HEK293 (cell line): ENCODE measurements around the gene LAMTOR2.
A peak's percentile ranks its signal among the peaks of the same experiment; 100 is the strongest.

ENCODE experiments used
- CTCF ChIA-PET: fragments of 350-600 bp; formaldehyde crosslinking; extraction: SDS; loops from one replicate; lab custom pipeline; 2021; ENCODE audit warnings: antibody characterized with exemption; lab: Yijun Ruan, JAX
- POLR2A ChIA-PET: fragments of 300-600 bp; formaldehyde crosslinking; extraction: SDS; loops from one replicate; lab custom pipeline; 2020; ENCODE audit warnings: antibody characterized with exemption, inconsistent platforms; lab: Yijun Ruan, JAX
- H3K27ac ChIP-seq: fragments of 200-500 bp; sonication (Bioruptor generic); 2 replicates; pipeline ENCODE4 v1.5.1; 2014; ENCODE audit warnings: low read depth, low read length, control low read depth, inconsistent platforms; ENCODE audit errors: extremely low read depth
- H3K36me3 ChIP-seq, 2 experiments: fragments of 200-500 bp in 1 of 2; sonication (Bioruptor generic) in 1 of 2; 1 replicate in 1 of 2; 2 replicates in 1 of 2; pipeline ENCODE4 v1.5.1; 2014 to 2017; ENCODE audit warnings: inconsistent platforms in 2 of 2, low read length in 2 of 2; ENCODE audit not compliant: control insufficient read depth in 2 of 2, insufficient read depth in 1 of 2
- H3K4me1 ChIP-seq: fragments of 200-500 bp; sonication (Bioruptor generic); 2 replicates; pipeline ENCODE4 v1.5.1; 2014; ENCODE audit warnings: mild to moderate bottlenecking, low read length, inconsistent platforms; ENCODE audit not compliant: control insufficient read depth, insufficient read depth
- H3K4me3 ChIP-seq: 2 replicates; pipeline ENCODE4 v1.5.1; 2011; ENCODE audit warnings: low read depth, mild to moderate bottlenecking, control low read depth, low read length, moderate library complexity
- H3K9me3 ChIP-seq: fragments of 200-500 bp; sonication (Bioruptor generic); 2 replicates; pipeline ENCODE4 v1.5.1; 2014; ENCODE audit warnings: low read depth, low read length, inconsistent platforms; ENCODE audit not compliant: control insufficient read depth, insufficient read depth
- BCL11A ChIP-seq: fragments of 450-650 bp; formaldehyde crosslinking; IDR thresholded peaks from 2 replicates; pipeline ENCODE4 v1.5.1; 2016; ENCODE audit warnings: low read depth, missing biosample characterization, missing genetic modification characterization
- BCL11B ChIP-seq: fragments of 450-650 bp; formaldehyde crosslinking; IDR thresholded peaks from 2 replicates; pipeline ENCODE4 v1.5.1; 2016; ENCODE audit warnings: low read depth, missing biosample characterization, missing genetic modification characterization
- FEZF1 ChIP-seq: fragments of 450-650 bp; formaldehyde crosslinking; IDR thresholded peaks from 2 replicates; pipeline ENCODE4 v1.5.1; 2016; ENCODE audit warnings: missing biosample characterization, missing genetic modification characterization
- GLI4 ChIP-seq: fragments of 450-650 bp; formaldehyde crosslinking; IDR thresholded peaks from 2 replicates; pipeline ENCODE4 v1.5.1; 2016; ENCODE audit warnings: missing biosample characterization, missing genetic modification characterization
- HOXA7 ChIP-seq: sonication (generic); formaldehyde crosslinking; IDR thresholded peaks from 2 replicates; pipeline ENCODE4 v1.8.1; 2022; ENCODE audit warnings: missing genetic modification reagents, borderline replicate concordance
- INSM2 ChIP-seq: fragments of 450-650 bp; formaldehyde crosslinking; IDR thresholded peaks from 2 replicates; pipeline ENCODE4 v1.5.1; 2016; ENCODE audit warnings: missing biosample characterization, missing genetic modification characterization
- PRDM1 ChIP-seq: fragments of 450-650 bp; formaldehyde crosslinking; IDR thresholded peaks from 2 replicates; pipeline ENCODE4; 2016; ENCODE audit warnings: missing biosample characterization, missing genetic modification characterization
- PRDM10 ChIP-seq: fragments of 450-650 bp; formaldehyde crosslinking; IDR thresholded peaks from 2 replicates; pipeline ENCODE4 v1.5.1; 2016; ENCODE audit warnings: missing biosample characterization, missing genetic modification characterization
- TSHZ1 ChIP-seq: fragments of 450-650 bp; formaldehyde crosslinking; IDR thresholded peaks from 2 replicates; pipeline ENCODE4 v1.5.1; 2016; ENCODE audit warnings: missing biosample characterization, missing genetic modification characterization, borderline replicate concordance
- ZBTB44 ChIP-seq: fragments of 450-650 bp; IDR thresholded peaks from 2 replicates; pipeline ENCODE4 v1.5.1; 2018; ENCODE audit warnings: missing biosample characterization, mild to moderate bottlenecking, missing genetic modification characterization
- ZNF114 ChIP-seq: fragments of 450-650 bp; formaldehyde crosslinking; IDR thresholded peaks from 2 replicates; pipeline ENCODE4 v1.5.0; 2017; ENCODE audit warnings: missing biosample characterization, missing genetic modification characterization
- ZNF24 ChIP-seq: fragments of 450-650 bp; formaldehyde crosslinking; IDR thresholded peaks from 2 replicates; pipeline ENCODE4 v1.5.1; 2016; ENCODE audit warnings: missing biosample characterization, missing genetic modification characterization
- ZNF274 ChIP-seq, 2 experiments: fragments of 200-500 bp in 1 of 2; fragments of 450-650 bp in 1 of 2; sonication (Bioruptor generic) in 1 of 2; formaldehyde crosslinking in 1 of 2; IDR thresholded peaks; 2 replicates each; pipeline versions ENCODE4 v1.5.1 to v1.6.1; 2014 to 2016; ENCODE audit warnings: borderline replicate concordance in 1 of 2, inconsistent platforms in 1 of 2, low read length in 1 of 2, missing biosample characterization in 1 of 2, missing genetic modification characterization in 1 of 2
- ZNF335 ChIP-seq: fragments of 450-650 bp; formaldehyde crosslinking; conservative IDR thresholded peaks from 2 replicates; pipeline ENCODE4 v1.5.1; 2016; ENCODE audit warnings: missing biosample characterization, missing genetic modification characterization
- ZNF423 ChIP-seq: fragments of 450-650 bp; formaldehyde crosslinking; IDR thresholded peaks from 2 replicates; pipeline ENCODE4 v1.5.1; 2016; ENCODE audit warnings: missing biosample characterization, missing genetic modification characterization
- ZNF560 ChIP-seq: fragments of 450-650 bp; formaldehyde crosslinking; IDR thresholded peaks from 2 replicates; pipeline ENCODE4 v1.5.1; 2017; ENCODE audit warnings: missing biosample characterization, missing genetic modification characterization, borderline replicate concordance
- ZNF600 ChIP-seq: fragments of 450-650 bp; formaldehyde crosslinking; IDR thresholded peaks from 2 replicates; pipeline ENCODE4 v1.5.1; 2016; ENCODE audit warnings: missing biosample characterization, missing genetic modification characterization
- ZNF670 ChIP-seq: fragments of 450-650 bp; formaldehyde crosslinking; IDR thresholded peaks from 2 replicates; pipeline ENCODE4 v1.5.1; 2016; ENCODE audit warnings: missing biosample characterization, missing genetic modification characterization, low read depth

LAMTOR2 gene

GRCh38 chr1:156077430-156077760 is 22.8 kb downstream of the LAMTOR2 start:
- ChIA-PET CTCF (interaction anchor here (2.8 kb wide), 1 partner anchor 10 kb away, joined by 13 read pairs; no protein-coding TSS in a partner anchor), POLR2A (no interaction called here)
- H3K9me3 ChIP-seq = no peaks in the 10 kb centered on the region
- TF ChIP-seq ZNF24 (tag by site-specific recombination) (no peak), ZNF670 (tag by site-specific recombination) (no peak), BCL11A (no peak), ZNF274 (IDR thresholded peaks at IDR 0.05; ENCODE audit: low read length) (no peak), ZNF274 (tag by site-specific recombination; IDR thresholded peaks at IDR 0.05; ENCODE audit: borderline replicate concordance) (no peak), TSHZ1 (tag by site-specific recombination) (no peak), HOXA7 (CRISPR knock-in tag) (no peak), ZNF114 (no peak), ZNF560 (no peak), ZNF335 (no peak), GLI4 (no peak), ZBTB44 (tag by site-specific recombination) (no peak)
- H3K27ac ChIP-seq = no peak overlapping the region
- H3K4me1 ChIP-seq = peaks cover 10% of the 10 kb centered on the region
- peaks cover 0 to 26% of the 10 kb centered on the region in 2 experiments; a peak in 1 of 3 replicates for H3K36me3 ChIP-seq
- no peak overlapping the region for H3K4me3 ChIP-seq

- CTCF ChIA-PET = interaction anchor here (0.7 to 2.8 kb wide), 5 partner anchors 11 to 136 kb away, joined by 3 to 13 read pairs (median 3); no protein-coding TSS in a partner anchor
Observed at GRCh38 chr1:156078728-156079127, 24.1 kb downstream of the LAMTOR2 start.

More at GRCh38 chr1:156078728-156079127, 24.1 kb downstream of the LAMTOR2 start:
- no peak overlapping the region for H3K4me3 ChIP-seq
- no peak overlapping the region for H3K27ac ChIP-seq
- TF ChIP-seq PRDM10 (tag by site-specific recombination) = 0 out of 2 replicates have a peak, but pooled peaks have one; percentile 9
- peak; percentile 35; the same call in 1 of the 2 replicates for TF ChIP-seq ZNF600
- TF ChIP-seq INSM2 = 0 out of 2 replicates have a peak, but pooled peaks have one; percentile 65
- no peak for TF ChIP-seq FEZF1 (tag by site-specific recombination)
- TF ChIP-seq ZNF423 (tag by site-specific recombination) = no peak
- peak; percentile 45; the same call in 1 of the 2 replicates for TF ChIP-seq PRDM1 (tag by site-specific recombination)
- no peak for TF ChIP-seq BCL11B (tag by site-specific recombination)
- H3K4me1 ChIP-seq = peaks cover 8% of the 10 kb centered on the region
- POLR2A ChIA-PET = no interaction called here
- no peaks in the 10 kb centered on the region for H3K9me3 ChIP-seq
- peaks cover 0 to 24% of the 10 kb centered on the region in 2 experiments; a peak in 1 of 3 replicates for H3K36me3 ChIP-seq
